Measurements from ENCODE around the gene ADCK1.

- TF ChIP-seq CTCF (conservative IDR thresholded peaks at IDR 0.05; ENCODE audit: low read depth, low read length) (no peak), EZH2 (IDR thresholded peaks at IDR 0.05; ENCODE audit: borderline replicate concordance, low read depth, low read length, poor library complexity, severe bottlenecking) (no peak)
These were observed 68.8 kb downstream of the ADCK1 start for GRCh38 chr14:77868552-77869285.

Measured in A673 (cell line).